DMS153 (cell line): ENCODE data around the gene ROR1.

ENCODE experiments used
- DNase-seq: peaks from one replicate; lab custom pipeline; 2025; lab: John Stamatoyannopoulos, UW

ROR1 gene

GRCh38 chr1:63859480-63860275 lies 85.9 kb downstream of the ROR1 start:
- DNase-seq, result no peak

- no peak for DNase-seq
These were observed 87.4 kb downstream of the ROR1 start for GRCh38 chr1:63861052-63861691.

- DNase-seq, result no peak
These were observed 89.3 kb downstream of the ROR1 start for GRCh38 chr1:63863145-63863544.

GRCh38 chr1:63864224-63864641 lies 90.4 kb downstream of the ROR1 start:
- no peak for DNase-seq

GRCh38 chr1:63865561-63865960 lies 91.7 kb downstream of the ROR1 start:
- no peak for DNase-seq

- DNase-seq, result no peak
These were observed 92.3 kb downstream of the ROR1 start for GRCh38 chr1:63866084-63866483.

GRCh38 chr1:63867429-63868176 lies 93.8 kb downstream of the ROR1 start:
- no peak for DNase-seq

GRCh38 chr1:63868268-63868781 lies 94.5 kb downstream of the ROR1 start:
- DNase-seq, result no peak

- no peak for DNase-seq
These were observed 96.3 kb downstream of the ROR1 start for GRCh38 chr1:63870152-63870551.

GRCh38 chr1:63871463-63871862 lies 97.6 kb downstream of the ROR1 start:
- no peak for DNase-seq

GRCh38 chr1:63873751-63874150 lies 99.9 kb downstream of the ROR1 start:
- DNase-seq, result no peak

GRCh38 chr1:63874278-63874880 lies 100.6 kb downstream of the ROR1 start:
- DNase-seq, result no peak

GRCh38 chr1:63875636-63876035 lies 101.8 kb downstream of the ROR1 start:
- no peak for DNase-seq

- DNase-seq, result no peak
These were observed 103.4 kb downstream of the ROR1 start for GRCh38 chr1:63877021-63877767.

GRCh38 chr1:63877816-63878215 lies 104.0 kb downstream of the ROR1 start:
- DNase-seq, result no peak

- DNase-seq, result no peak
These were observed 105.1 kb downstream of the ROR1 start for GRCh38 chr1:63878932-63879331.

- no peak for DNase-seq
These were observed 107.2 kb downstream of the ROR1 start for GRCh38 chr1:63880958-63881576.

GRCh38 chr1:63882048-63882704 lies 108.4 kb downstream of the ROR1 start:
- no peak for DNase-seq

GRCh38 chr1:63883494-63884235 lies 109.8 kb downstream of the ROR1 start:
- DNase-seq, result no peak

GRCh38 chr1:63884486-63884885 lies 110.7 kb downstream of the ROR1 start:
- DNase-seq, result no peak
